B cell (primary cell): ENCODE data around the gene CCDC137.

Experiments
- CTCF ChIP-seq: fragments of 200-600 bp; IDR thresholded peaks from one replicate; pipeline ENCODE4 v1.8.0; 2022; ENCODE audit warnings: antibody characterized with exemption, mild to moderate bottlenecking
- EZH2 ChIP-seq: IDR thresholded peaks from 2 replicates; pipeline ENCODE4 v1.6.1; 2012; ENCODE audit warnings: borderline replicate concordance, low read depth, mild to moderate bottlenecking, moderate library complexity, low read length; ENCODE audit not compliant: insufficient read depth, poor library complexity, severe bottlenecking

- TF ChIP-seq CTCF (no peak), EZH2 (no peak)
Observed at GRCh38 chr17:81706232-81706611, 39.7 kb downstream of the CCDC137 start.
